Endodermal cell (in vitro differentiated cells): ENCODE data around the gene DPF3. TPM values are rescaled to one million over a fixed set of nuclear protein-coding genes. Genes with fewer than 3 reads are reported as not detected.

Experiments used
- DNase-seq: peaks from one replicate; pipeline ENCODE4 v3.0.0-alpha.2; 2017
- H3K27ac ChIP-seq: 2 replicates; pipeline ENCODE4 v1.5.1; 2013; ENCODE audit warnings: mild to moderate bottlenecking, low read depth, low read length, moderate library complexity
- H3K27me3 ChIP-seq: 2 replicates; pipeline ENCODE4 v1.6.1; 2013; ENCODE audit warnings: mild to moderate bottlenecking, low read length, moderate library complexity; ENCODE audit not compliant: insufficient read depth, control insufficient read depth, poor library complexity, severe bottlenecking
- H3K36me3 ChIP-seq: 2 replicates; pipeline ENCODE4 v1.7.0; 2013; ENCODE audit warnings: mild to moderate bottlenecking, low read length, moderate library complexity; ENCODE audit not compliant: control insufficient read depth, insufficient read depth
- H3K4me1 ChIP-seq: one replicate; pipeline ENCODE4 v1.7.0; 2013; ENCODE audit warnings: low read length; ENCODE audit not compliant: control insufficient read depth, insufficient read depth
- H3K4me3 ChIP-seq: 2 replicates; pipeline ENCODE4 v1.5.1; 2013; ENCODE audit warnings: mild to moderate bottlenecking, low read length, moderate library complexity
- H3K9ac ChIP-seq: 2 replicates; pipeline ENCODE4 v1.6.1; 2013; ENCODE audit warnings: mild to moderate bottlenecking, low read length, moderate library complexity; ENCODE audit not compliant: poor library complexity, severe bottlenecking; ENCODE audit errors: extremely low read depth
- H3K9me3 ChIP-seq: 2 replicates; pipeline ENCODE4 v1.6.1; 2013; ENCODE audit warnings: mild to moderate bottlenecking, low read length, moderate library complexity; ENCODE audit not compliant: control insufficient read depth
- H3K27ac Mint-ChIP-seq: 2 replicates; pipeline ENCODE4 v1.8.0; 2020; ENCODE audit warnings: mixed read lengths
- H3K27me3 Mint-ChIP-seq: 2 replicates; pipeline ENCODE4 v1.8.0; 2021; ENCODE audit warnings: mild to moderate bottlenecking, mixed read lengths; ENCODE audit not compliant: insufficient read depth
- H3K36me3 Mint-ChIP-seq: 2 replicates; pipeline ENCODE4 v1.8.0; 2020; ENCODE audit warnings: low read depth, mixed read lengths
- H3K4me1 Mint-ChIP-seq: 2 replicates; pipeline ENCODE4 v1.8.0; 2020; ENCODE audit warnings: mixed read lengths
- H3K4me3 Mint-ChIP-seq: 2 replicates; pipeline ENCODE4 v1.8.0; 2020; ENCODE audit warnings: mild to moderate bottlenecking, moderate library complexity, mixed read lengths
- H3K9me3 Mint-ChIP-seq: 2 replicates; pipeline ENCODE4 v1.8.0; 2020; ENCODE audit warnings: mild to moderate bottlenecking, mixed read lengths
- WGBS, 2 experiments: methylation state at CpG; one replicate each; pipeline versions ENCODE4 v1.1.5 to v1.1.7; 2013; ENCODE audit warnings: missing lambda C conversion rate in 2 of 2, mixed read lengths in 1 of 2; ENCODE audit not compliant: insufficient coverage in 1 of 2, insufficient read length in 1 of 2; 5-methylcytosine and 5-hydroxymethylcytosine counted together
- total RNA-seq, 2 donors: library from RNA; stranded (reverse); fragmentation: NEBNext Ultra II Directional in 1 of 2; extraction: Animal tissue kit (Norgen Biotek cat#: 25700) in 1 of 2; gene quantifications; 2 replicates in 1 of 2; 3 replicates in 1 of 2; pipeline ENCODE4 v1.2.1, GENCODE V29; 2021
- TF ChIP-seq, protein P1 (sequence below): fragments of 200-600 bp; sonication (generic); conservative IDR thresholded peaks from 2 replicates; pipeline ENCODE4 v1.5.0; 2021; ENCODE audit warnings: antibody characterized with exemption, mild to moderate bottlenecking

DPF3 gene
- total RNA-seq, 2 donors from 2014 or later = not detected

DNA sequence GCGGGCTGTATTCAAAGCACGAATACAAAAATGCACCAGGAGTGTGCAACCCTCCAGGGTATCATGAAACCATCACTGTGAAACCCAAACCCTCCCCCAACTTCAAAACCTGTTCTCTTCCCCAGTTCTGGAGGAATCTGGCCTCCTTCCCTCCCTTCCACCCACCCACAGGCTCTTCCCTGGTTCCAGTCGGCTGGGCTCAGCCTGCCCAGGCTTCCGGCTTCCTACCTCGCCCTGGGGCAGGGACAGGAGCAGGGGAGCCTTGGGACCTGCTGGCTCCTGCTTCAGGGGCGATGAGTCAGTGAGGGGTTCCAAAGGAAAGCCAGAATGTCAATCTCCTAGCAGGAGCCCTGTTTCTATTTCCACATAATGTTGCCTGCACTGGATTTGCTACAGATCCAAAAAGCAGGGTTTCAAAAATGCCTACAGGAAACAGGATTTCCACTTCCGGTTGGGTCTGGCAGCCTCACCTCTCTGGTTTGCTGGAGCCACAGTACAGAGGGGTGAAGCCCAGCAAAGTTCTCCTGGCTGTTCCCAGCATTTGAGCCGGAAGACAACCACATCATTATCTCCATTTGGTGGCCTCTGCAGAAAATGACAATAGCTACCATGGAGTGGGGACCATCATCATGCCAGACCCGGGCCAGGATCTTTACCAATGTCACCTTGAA lies 278.3 kb downstream of the DPF3 start:
- 90% methylated on average over 4 to 9 of the region's 9 CpGs for WGBS, 2 experiments
- H3K9me3 ChIP-seq = no peaks in the 10 kb centered on the region
- no peak overlapping the region for H3K4me3 ChIP-seq
- no peaks in the 10 kb centered on the region for H3K27me3 ChIP-seq
- no peaks in the 10 kb centered on the region for H3K9me3 Mint-ChIP-seq
- no peak overlapping the region for H3K4me3 Mint-ChIP-seq
- H3K27ac ChIP-seq = no peak overlapping the region
- no peaks in the 10 kb centered on the region for H3K36me3 ChIP-seq
- H3K9ac ChIP-seq = no peak overlapping the region
- no peak overlapping the region for H3K27ac Mint-ChIP-seq
- TF ChIP-seq, protein P1, sequence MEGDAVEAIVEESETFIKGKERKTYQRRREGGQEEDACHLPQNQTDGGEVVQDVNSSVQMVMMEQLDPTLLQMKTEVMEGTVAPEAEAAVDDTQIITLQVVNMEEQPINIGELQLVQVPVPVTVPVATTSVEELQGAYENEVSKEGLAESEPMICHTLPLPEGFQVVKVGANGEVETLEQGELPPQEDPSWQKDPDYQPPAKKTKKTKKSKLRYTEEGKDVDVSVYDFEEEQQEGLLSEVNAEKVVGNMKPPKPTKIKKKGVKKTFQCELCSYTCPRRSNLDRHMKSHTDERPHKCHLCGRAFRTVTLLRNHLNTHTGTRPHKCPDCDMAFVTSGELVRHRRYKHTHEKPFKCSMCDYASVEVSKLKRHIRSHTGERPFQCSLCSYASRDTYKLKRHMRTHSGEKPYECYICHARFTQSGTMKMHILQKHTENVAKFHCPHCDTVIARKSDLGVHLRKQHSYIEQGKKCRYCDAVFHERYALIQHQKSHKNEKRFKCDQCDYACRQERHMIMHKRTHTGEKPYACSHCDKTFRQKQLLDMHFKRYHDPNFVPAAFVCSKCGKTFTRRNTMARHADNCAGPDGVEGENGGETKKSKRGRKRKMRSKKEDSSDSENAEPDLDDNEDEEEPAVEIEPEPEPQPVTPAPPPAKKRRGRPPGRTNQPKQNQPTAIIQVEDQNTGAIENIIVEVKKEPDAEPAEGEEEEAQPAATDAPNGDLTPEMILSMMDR = no peak
- H3K36me3 Mint-ChIP-seq = no peaks in the 10 kb centered on the region
- H3K4me1 Mint-ChIP-seq = no peaks in the 10 kb centered on the region
- peaks cover 11% of the 10 kb centered on the region for H3K27me3 Mint-ChIP-seq
- DNase-seq = peak; percentile 40
- no peaks in the 10 kb centered on the region for H3K4me1 ChIP-seq

GRCh38 chr14:72614891-72615415 lies 278.9 kb downstream of the DPF3 start:
- H3K4me3 Mint-ChIP-seq = no peak overlapping the region
- H3K4me1 Mint-ChIP-seq = no peaks in the 10 kb centered on the region
- no peaks in the 10 kb centered on the region for H3K4me1 ChIP-seq
- no peaks in the 10 kb centered on the region for H3K9me3 Mint-ChIP-seq
- H3K36me3 Mint-ChIP-seq = no peaks in the 10 kb centered on the region
- no peak overlapping the region for H3K27ac ChIP-seq
- no peak overlapping the region for H3K27ac Mint-ChIP-seq
- no peak overlapping the region for H3K4me3 ChIP-seq
- no peak overlapping the region for H3K9ac ChIP-seq
- H3K27me3 Mint-ChIP-seq = peaks cover 6% of the 10 kb centered on the region
- WGBS, 2 experiments = 80 to 83% methylated on average over 1 to 11 of the region's 11 CpGs
- no peaks in the 10 kb centered on the region for H3K9me3 ChIP-seq
- no peaks in the 10 kb centered on the region for H3K36me3 ChIP-seq
- DNase-seq = peak; percentile 29
- TF ChIP-seq, protein P1 = no peak
- H3K27me3 ChIP-seq = no peaks in the 10 kb centered on the region

DNA sequence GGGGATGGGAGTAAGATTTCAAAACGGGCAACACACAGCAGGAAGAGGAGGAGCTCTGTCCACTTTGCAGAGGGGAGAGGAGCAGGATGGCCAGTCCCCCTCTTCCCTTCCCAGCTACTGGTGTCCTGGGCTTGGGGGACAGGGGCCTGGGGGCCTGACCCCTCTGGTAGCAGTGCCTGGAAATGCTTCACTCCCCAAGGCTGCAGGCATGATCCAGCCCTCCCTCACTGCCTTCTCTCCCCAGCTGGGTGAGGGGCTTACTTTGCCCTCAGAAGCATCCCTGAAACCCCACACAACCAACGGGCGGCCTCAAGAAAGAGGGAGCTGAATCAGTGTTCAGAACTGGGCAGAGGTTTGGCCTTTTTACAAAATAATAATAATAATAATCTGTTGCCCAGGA lies 279.5 kb downstream of the DPF3 start:
- Mint-ChIP-seq H3K4me3 (no peak overlapping the region), H3K4me1 (no peaks in the 10 kb centered on the region), H3K27me3 (peaks cover 6% of the 10 kb centered on the region), H3K9me3 (no peaks in the 10 kb centered on the region), H3K36me3 (no peaks in the 10 kb centered on the region), H3K27ac (no peak overlapping the region)
- TF ChIP-seq, protein P1 = no peak
- no peaks in the 10 kb centered on the region for H3K9me3 ChIP-seq
- H3K9ac ChIP-seq = no peak overlapping the region
- H3K4me1 ChIP-seq = no peaks in the 10 kb centered on the region
- no peak overlapping the region for H3K27ac ChIP-seq
- no peak overlapping the region for H3K4me3 ChIP-seq
- H3K36me3 ChIP-seq = no peaks in the 10 kb centered on the region
- no peaks in the 10 kb centered on the region for H3K27me3 ChIP-seq
- peak; percentile 29 for DNase-seq
- 77% methylated on average over 3 of the region's 3 CpGs; no CpG with 5 or more reads in 1 of the 2 experiments for WGBS, 2 experiments
